ENCODE measurements around the gene NCK1.
A peak's percentile ranks its signal among the peaks of the same experiment; 100 is the strongest.

The NCK1 gene

GRCh38 chr3:136861890-136862616 lies at the start of gene NCK1:
Gene NCK1 (plus strand): TSS chr3:136862208. CDS start chr3:136928002, 65,794 bp downstream.
- peak; percentile 99 for DNase-seq (ENCODE audit: low spot score)

GRCh38 chr3:136817448-136817847 lies 44.6 kb upstream of the NCK1 start:
- no peak for DNase-seq (ENCODE audit: low spot score)

- no peak for DNase-seq (ENCODE audit: low spot score)
Observed at GRCh38 chr3:136818191-136818768, 43.7 kb upstream of the NCK1 start.

GRCh38 chr3:136818769-136819391 lies 43.1 kb upstream of the NCK1 start, which contains the start of gene SLC35G2:
Gene SLC35G2 (plus strand): TSS chr3:136819126. CDS start chr3:136854461, 35,335 bp downstream.
- DNase-seq (ENCODE audit: low spot score): no peak

- no peak for DNase-seq (ENCODE audit: low spot score)
Observed at GRCh38 chr3:136819392-136819730, 42.6 kb upstream of the NCK1 start.

- DNase-seq (ENCODE audit: low spot score): no peak
Observed at GRCh38 chr3:136819731-136820679, 42.0 kb upstream of the NCK1 start.

GRCh38 chr3:136831461-136831860 lies 30.5 kb upstream of the NCK1 start:
- no peak for DNase-seq (ENCODE audit: low spot score)

- DNase-seq (ENCODE audit: low spot score): no peak
Observed at GRCh38 chr3:136835089-136835812, 26.8 kb upstream of the NCK1 start.

- no peak for DNase-seq (ENCODE audit: low spot score)
Observed at GRCh38 chr3:136835813-136836510, 26.0 kb upstream of the NCK1 start.

GRCh38 chr3:136836511-136837156 lies 25.4 kb upstream of the NCK1 start:
- DNase-seq (ENCODE audit: low spot score): no peak

GRCh38 chr3:136838641-136839555 lies 23.1 kb upstream of the NCK1 start:
- DNase-seq (ENCODE audit: low spot score): no peak

- no peak for DNase-seq (ENCODE audit: low spot score)
Observed at GRCh38 chr3:136839556-136839931, 22.5 kb upstream of the NCK1 start.

- no peak for DNase-seq (ENCODE audit: low spot score)
Observed at GRCh38 chr3:136840252-136840651, 21.8 kb upstream of the NCK1 start.

- no peak for DNase-seq (ENCODE audit: low spot score)
Observed at GRCh38 chr3:136842294-136842693, 19.7 kb upstream of the NCK1 start.

GRCh38 chr3:136844724-136845123 lies 17.3 kb upstream of the NCK1 start:
- no peak for DNase-seq (ENCODE audit: low spot score)

- DNase-seq (ENCODE audit: low spot score): no peak
Observed at GRCh38 chr3:136852180-136852579, 9.8 kb upstream of the NCK1 start.

GRCh38 chr3:136856665-136857064 lies 5.3 kb upstream of the NCK1 start:
- DNase-seq (ENCODE audit: low spot score): no peak

GRCh38 chr3:136858381-136858780 lies 3.6 kb upstream of the NCK1 start:
- DNase-seq (ENCODE audit: low spot score): no peak

- DNase-seq (ENCODE audit: low spot score): no peak
Observed at GRCh38 chr3:136860541-136860940, 1.5 kb upstream of the NCK1 start.
